Measurements from ENCODE around the gene ALPK3. TPM values are rescaled to one million over a fixed set of nuclear protein-coding genes. Genes with fewer than 3 reads are reported as not detected.
"Not testable (repeated sequence)": the region's sequence is repeated elsewhere in the genome, so short reads cannot be mapped to it uniquely, and the experiment has no call there.

ALPK3 gene
- total RNA-seq, 1 donor from 2014 or later: 181 TPM

GRCh38 chr15:84844964-84845363 lies 27.8 kb downstream of the ALPK3 start:
- H3K27ac ChIP-seq (replicated peaks): peak overlapping the region; percentile 95
- TF ChIP-seq CTCF (IDR thresholded peaks at IDR 0.05; ENCODE audit: borderline replicate concordance): no peak
- intact Hi-C loops (cut with micrococcal nuclease): loop anchor here (5.0 kb wide), 1 partner anchor 82 kb away; no protein-coding TSS in a partner anchor
- peaks cover 15% of the 10 kb centered on the region for H3K36me3 ChIP-seq
- no peak for DNase-seq
- no peaks in the 10 kb centered on the region for H3K27me3 ChIP-seq (ENCODE audit: low read depth)
- peaks cover 7% of the 10 kb centered on the region for H3K9me3 ChIP-seq (replicated peaks)
- peaks cover 60% of the 10 kb centered on the region for H3K4me1 ChIP-seq
- no peak overlapping the region for H3K4me3 ChIP-seq

GRCh38 chr15:84845631-84846030 lies 28.5 kb downstream of the ALPK3 start:
- not testable (repeated sequence) for H3K4me3 ChIP-seq; H3K9me3 ChIP-seq (replicated peaks); H3K27me3 ChIP-seq (ENCODE audit: low read depth)
- Histone ChIP-seq H3K27ac (replicated peaks) (peak overlapping the region; percentile 95), H3K4me1 (peaks cover 58% of the 10 kb centered on the region), H3K36me3 (peaks cover 11% of the 10 kb centered on the region)
- intact Hi-C loops (cut with micrococcal nuclease): loop anchor here (5.0 kb wide), 1 partner anchor 82 kb away; no protein-coding TSS in a partner anchor
- DNase-seq: peak; percentile 62
- TF ChIP-seq CTCF (IDR thresholded peaks at IDR 0.05; ENCODE audit: borderline replicate concordance): peak; percentile 84

- Histone ChIP-seq H3K4me1 (peaks cover 56% of the 10 kb centered on the region), H3K27ac (replicated peaks) (peak overlapping the region; percentile 95), H3K9me3 (replicated peaks) (peaks cover 7% of the 10 kb centered on the region), H3K4me3 (no peak overlapping the region), H3K36me3 (peaks cover 11% of the 10 kb centered on the region), H3K27me3 (ENCODE audit: low read depth) (no peaks in the 10 kb centered on the region)
- intact Hi-C loops (cut with micrococcal nuclease): loop anchor here (5.0 kb wide), 1 partner anchor 81 kb away; no protein-coding TSS in a partner anchor
- no peak for TF ChIP-seq CTCF (IDR thresholded peaks at IDR 0.05; ENCODE audit: borderline replicate concordance)
- no peak for DNase-seq
These were observed 29.1 kb downstream of the ALPK3 start for GRCh38 chr15:84846269-84846668.

GRCh38 chr15:84847382-84847781 lies 30.2 kb downstream of the ALPK3 start:
- H3K4me1 ChIP-seq: peaks cover 56% of the 10 kb centered on the region
- H3K27me3 ChIP-seq (ENCODE audit: low read depth): no peaks in the 10 kb centered on the region
- H3K4me3 ChIP-seq: no peak overlapping the region
- peak overlapping the region; percentile 19 for H3K27ac ChIP-seq (replicated peaks)
- no peak for TF ChIP-seq CTCF (IDR thresholded peaks at IDR 0.05; ENCODE audit: borderline replicate concordance)
- no peak for DNase-seq
- H3K36me3 ChIP-seq: peaks cover 11% of the 10 kb centered on the region
- intact Hi-C loops (cut with micrococcal nuclease): loop anchor here (5.0 kb wide), 1 partner anchor 80 kb away; no protein-coding TSS in a partner anchor
- peaks cover 7% of the 10 kb centered on the region for H3K9me3 ChIP-seq (replicated peaks)

- Histone ChIP-seq H3K4me3 (no peak overlapping the region), H3K27ac (replicated peaks) (peak overlapping the region; percentile 49), H3K4me1 (peaks cover 67% of the 10 kb centered on the region), H3K27me3 (ENCODE audit: low read depth) (no peaks in the 10 kb centered on the region), H3K9me3 (replicated peaks) (peaks cover 3% of the 10 kb centered on the region), H3K36me3 (peaks cover 27% of the 10 kb centered on the region)
- TF ChIP-seq CTCF (IDR thresholded peaks at IDR 0.05; ENCODE audit: borderline replicate concordance): no peak
- DNase-seq: no peak
- intact Hi-C loops (cut with micrococcal nuclease): no loop called here
These were observed 35.1 kb downstream of the ALPK3 start for GRCh38 chr15:84852212-84852611.
